Fibroblast of villous mesenchyme (primary cell): Measurements from ENCODE around the gene MEP1B. TPM values are rescaled to one million over a fixed set of nuclear protein-coding genes. Genes with fewer than 3 reads are reported as not detected.
"Not testable (repeated sequence)": the region's sequence is repeated elsewhere in the genome, so short reads cannot be mapped to it uniquely, and the experiment has no call there.

Experiments
- DNase-seq: peaks from one replicate; pipeline ENCODE4 v3.0.0-alpha.2; 2010; ENCODE audit warnings: low read depth
- H3K4me3 ChIP-seq: 2 replicates; pipeline ENCODE4 v1.5.1; 2011; ENCODE audit warnings: low read depth, mild to moderate bottlenecking, low read length
- CTCF ChIP-seq: IDR thresholded peaks from 2 replicates; pipeline ENCODE4 v1.5.1; 2012; ENCODE audit warnings: low read depth, mild to moderate bottlenecking, low read length; ENCODE audit not compliant: insufficient read depth
- total RNA-seq: library from RNA; depleted of rRNA; stranded (reverse); fragments of >200 nt; gene quantifications from 2 replicates; pipeline ENCODE4 v1.2.3, GENCODE V29; 2012

MEP1B gene
- total RNA-seq, 1 donor: under 0.01 TPM

DNA sequence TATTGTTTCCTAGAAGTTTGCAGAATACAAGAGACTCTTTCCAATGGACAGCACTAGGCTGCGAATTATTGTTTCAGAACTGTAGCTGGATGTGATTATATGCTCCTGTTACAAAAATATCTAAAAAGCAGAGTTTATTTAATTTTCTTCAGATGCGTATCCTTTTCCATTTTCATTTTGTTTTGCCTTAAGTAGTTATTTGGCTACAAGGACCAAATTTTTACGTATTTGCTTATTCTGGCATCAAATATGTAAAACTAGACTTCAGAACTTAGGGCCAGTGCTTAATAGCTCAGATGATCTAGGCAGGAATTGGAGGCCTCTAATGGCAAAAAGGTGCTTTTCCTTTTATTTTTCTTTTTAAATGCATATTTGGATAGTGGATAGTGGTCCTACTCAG is 18.7 kb downstream of the MEP1B start:
- no peak for TF ChIP-seq CTCF
- no peak overlapping the region for H3K4me3 ChIP-seq
- DNase-seq: no peak

- TF ChIP-seq CTCF: no peak
- DNase-seq: no peak
Measured at GRCh38 chr18:32209685-32210445, 20.0 kb downstream of the MEP1B start.

DNA sequence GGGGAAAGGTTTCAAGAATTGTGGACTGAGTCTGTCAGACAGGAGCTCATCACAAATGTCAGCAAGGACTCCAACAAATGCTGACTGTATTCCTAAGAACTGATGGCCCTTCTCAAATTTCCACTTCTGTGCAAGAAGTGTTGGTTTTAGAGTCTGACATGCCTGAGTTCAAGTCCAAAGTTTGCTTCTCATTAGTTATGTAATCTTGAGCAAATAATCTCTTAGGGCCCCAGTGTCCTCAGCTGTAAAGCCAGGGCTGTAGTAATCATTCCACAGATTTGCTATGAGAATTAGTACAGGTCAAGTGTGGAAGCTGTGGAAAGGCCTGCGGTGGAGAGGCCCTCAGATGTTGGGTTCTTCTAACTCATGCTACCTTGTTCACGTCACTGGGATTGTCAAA is 23.9 kb downstream of the MEP1B start:
- no peak overlapping the region for H3K4me3 ChIP-seq
- no peak for TF ChIP-seq CTCF

More at GRCh38 chr18:32209685-32210445, 20.0 kb downstream of the MEP1B start:
- no peak overlapping the region for H3K4me3 ChIP-seq

DNA sequence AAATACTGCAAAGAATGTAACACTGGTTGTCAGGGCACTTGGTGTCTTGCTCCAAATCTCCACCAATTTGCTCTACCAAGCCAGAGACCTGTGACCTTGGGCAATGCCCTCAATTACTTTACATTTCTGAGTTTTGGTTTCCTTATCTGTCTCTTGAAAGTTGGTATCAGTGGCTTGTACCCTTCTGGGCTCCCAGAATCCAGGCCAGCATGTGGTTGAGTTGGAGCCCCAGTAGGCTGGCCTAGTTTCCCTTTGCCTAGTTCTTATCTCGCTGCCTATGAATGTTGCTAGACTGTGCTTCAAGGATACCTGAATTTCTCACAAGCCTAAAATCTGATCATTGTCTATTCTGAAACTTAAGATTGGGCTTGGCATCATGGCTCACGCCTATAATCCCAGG is 26.6 kb downstream of the MEP1B start:
- DNase-seq: no peak
- no peak overlapping the region for H3K4me3 ChIP-seq
- no peak for TF ChIP-seq CTCF

More for the DNA sequence above, 23.9 kb downstream of the MEP1B start:
- no peak for DNase-seq

DNA sequence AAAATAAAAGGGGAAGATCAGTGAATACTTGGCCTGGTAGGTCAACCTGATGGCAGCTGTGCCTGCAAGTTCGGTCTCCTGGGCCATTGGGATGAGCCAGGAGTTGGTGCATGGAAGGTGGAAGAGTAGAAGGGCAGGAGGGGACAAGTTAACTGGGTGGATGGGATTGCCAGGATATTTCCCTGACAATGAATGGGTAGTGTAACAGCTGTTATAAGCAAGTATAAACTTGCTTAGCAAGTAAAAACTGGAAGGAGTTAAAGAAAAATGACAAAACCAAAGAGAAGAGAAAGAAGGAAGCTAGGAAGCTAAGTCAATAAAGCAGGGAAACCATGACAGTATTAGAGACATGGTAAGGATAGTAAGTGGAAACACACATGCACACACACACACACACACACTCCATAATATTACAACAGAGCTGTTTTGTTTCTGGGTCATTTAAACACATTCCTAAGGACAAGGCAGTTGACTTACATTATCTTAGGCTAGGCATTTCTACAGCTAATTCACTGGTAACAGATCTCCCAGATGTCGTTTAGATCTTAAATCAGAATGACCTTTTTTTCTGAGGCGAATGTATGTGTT is 29.7 kb downstream of the MEP1B start:
- DNase-seq: no peak
- no peak for TF ChIP-seq CTCF
- H3K4me3 ChIP-seq: no peak overlapping the region

- H3K4me3 ChIP-seq, DNase-seq: not testable (repeated sequence)
Measured at GRCh38 chr18:32233348-32233747, 43.5 kb downstream of the MEP1B start.

DNA sequence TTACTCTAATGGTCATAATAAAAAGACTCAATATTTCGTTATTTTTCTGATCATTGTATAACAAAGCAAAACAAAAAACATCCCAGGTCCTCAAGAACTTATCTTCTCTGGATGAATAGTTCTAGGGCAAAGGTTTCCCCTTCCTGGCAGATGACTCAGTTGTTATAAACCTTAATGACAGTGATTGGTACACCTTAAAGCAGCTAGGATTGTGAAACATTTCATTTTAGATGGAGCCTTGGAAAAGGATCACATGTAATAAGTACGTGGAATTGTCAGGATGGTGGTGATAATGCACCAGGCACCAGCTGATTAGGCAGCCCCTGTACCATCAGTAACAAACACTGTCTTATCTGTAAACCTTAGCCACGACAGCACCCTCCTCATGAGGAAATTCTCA is 47.2 kb downstream of the MEP1B start:
- DNase-seq: no peak
- TF ChIP-seq CTCF: no peak
- no peak overlapping the region for H3K4me3 ChIP-seq
